H1 (cell line): ENCODE data around the gene MEI1. TPM values are rescaled to one million over a fixed set of nuclear protein-coding genes. Genes with fewer than 3 reads are reported as not detected.

ENCODE experiments used
- BACH1 ChIP-seq: IDR thresholded peaks from 2 replicates; pipeline ENCODE4 v1.6.1; 2012; ENCODE audit warnings: low read length, improper control_type of control experiment
- EP300 ChIP-seq, 2 experiments: IDR thresholded peaks; 1 replicate in 1 of 2; 2 replicates in 1 of 2; pipeline ENCODE4 v1.6.1; 2011 to 2012; ENCODE audit warnings: low read depth in 2 of 2, low read length in 2 of 2, mild to moderate bottlenecking in 2 of 2, borderline replicate concordance in 1 of 2, inconsistent platforms in 1 of 2, moderate library complexity in 1 of 2
- FOSL1 ChIP-seq: IDR thresholded peaks from 2 replicates; pipeline ENCODE4 v1.6.1; 2011; ENCODE audit warnings: mild to moderate bottlenecking, low read depth, low read length, moderate library complexity; ENCODE audit not compliant: insufficient read depth
- KDM1A ChIP-seq: fragments of 200-600, 300-600 bp; sonication (generic); IDR thresholded peaks from 2 replicates; pipeline ENCODE4 v1.7.1; 2016; ENCODE audit warnings: mild to moderate bottlenecking, low read length, borderline replicate concordance
- MAX ChIP-seq: IDR thresholded peaks from 2 replicates; pipeline ENCODE4 v1.6.1; 2012; ENCODE audit warnings: inconsistent platforms
- NRF1 ChIP-seq: IDR thresholded peaks from 2 replicates; pipeline ENCODE4 v1.6.1; 2011; ENCODE audit warnings: mild to moderate bottlenecking, low read depth, low read length, improper control_type of control experiment
- RNF2 ChIP-seq: fragments of 200-900, 300-1000 bp; sonication (generic); IDR thresholded peaks from 2 replicates; pipeline ENCODE4 v1.7.1; 2016; ENCODE audit warnings: borderline replicate concordance, low read depth, mild to moderate bottlenecking, antibody characterized with exemption, low read length; ENCODE audit not compliant: poor library complexity, severe bottlenecking; ENCODE audit errors: missing control alignments
- polyA plus RNA-seq, 7 experiments: library from polyadenylated mRNA; depleted of rRNA in 3 of 7; stranded (reverse) in 5 of 7; unstranded in 2 of 7; fragments of >200 nt in 5 of 7; fragments of 200-250 nt in 2 of 7; gene quantifications; 1 replicate in 5 of 7; 2 replicates in 1 of 7; 4 replicates in 1 of 7; pipeline versions ENCODE4 v1.2.1 to v1.2.3, GENCODE V29; 2011 to 2013; ENCODE audit warnings: missing spikeins in 2 of 7, mixed read lengths in 2 of 7
- total RNA-seq: library from RNA; stranded (reverse); fragmentation: NEBNext Ultra II Directional; extraction: Animal tissue kit (Norgen Biotek cat#: 25700); gene quantifications from 2 replicates; pipeline ENCODE4 v1.2.1, GENCODE V29; 2021

The MEI1 gene
- total and polyA plus RNA-seq, 2 of the 8 experiments (the other 6 are each of a cell fraction or from before 2014, with no cell fraction given), result 0.27 to 0.54 TPM

GRCh38 chr22:41683052-41683451, 16.3 kb upstream of the MEI1 start (continued):
- no peak for TF ChIP-seq FOSL1
- TF ChIP-seq NRF1, result no peak
- TF ChIP-seq BACH1, result no peak
- TF ChIP-seq EP300 (IDR thresholded peaks at IDR 0.05; ENCODE audit: borderline replicate concordance in 1 of 2, low read depth in 2 of 2, low read length in 2 of 2), result no peak
- no peak for TF ChIP-seq MAX
- TF ChIP-seq RNF2, result no peak
- no peak for TF ChIP-seq KDM1A
